ENCODE results near the gene ARL8A.
"Not testable (repeated sequence)": the region's sequence is repeated elsewhere in the genome, so short reads cannot be mapped to it uniquely, and the experiment has no call there.

The ARL8A gene

GRCh38 chr1:202159534-202160371 lies 15.2 kb upstream of the ARL8A start:
- no peak for DNase-seq (ENCODE audit: low spot score)

GRCh38 chr1:202158810-202159533 lies 14.4 kb upstream of the ARL8A start:
- no peak for FAIRE-seq
- DNase-seq (ENCODE audit: low spot score), result no peak

More at GRCh38 chr1:202159534-202160371, 15.2 kb upstream of the ARL8A start:
- no peak for FAIRE-seq

GRCh38 chr1:202157945-202158344 lies 13.4 kb upstream of the ARL8A start:
- DNase-seq (ENCODE audit: low spot score), result no peak
- no peak for FAIRE-seq

GRCh38 chr1:202156590-202156989 lies 12.1 kb upstream of the ARL8A start:
- no peak for FAIRE-seq

GRCh38 chr1:202155478-202156021 lies 11.0 kb upstream of the ARL8A start:
- FAIRE-seq (no peak), DNase-seq (ENCODE audit: low spot score) (peak; percentile 67)

More at GRCh38 chr1:202156590-202156989, 12.1 kb upstream of the ARL8A start:
- no peak for DNase-seq (ENCODE audit: low spot score)

GRCh38 chr1:202154766-202155477 lies 10.4 kb upstream of the ARL8A start:
- FAIRE-seq, result no peak
- DNase-seq (ENCODE audit: low spot score), result no peak

- no peak for FAIRE-seq
- no peak for DNase-seq (ENCODE audit: low spot score)
These were observed 9.7 kb upstream of the ARL8A start for GRCh38 chr1:202154148-202154765.

- FAIRE-seq, result no peak
These were observed 8.7 kb upstream of the ARL8A start for GRCh38 chr1:202153284-202153683.

GRCh38 chr1:202152399-202152798 lies 7.9 kb upstream of the ARL8A start:
- FAIRE-seq, result no peak

More at GRCh38 chr1:202153284-202153683, 8.7 kb upstream of the ARL8A start:
- no peak for DNase-seq (ENCODE audit: low spot score)

GRCh38 chr1:202151045-202151444 lies 6.5 kb upstream of the ARL8A start:
- DNase-seq (ENCODE audit: low spot score), result no peak
- FAIRE-seq, result no peak

More at GRCh38 chr1:202152399-202152798, 7.9 kb upstream of the ARL8A start:
- DNase-seq (ENCODE audit: low spot score), result no peak

GRCh38 chr1:202150602-202151001 lies 6.1 kb upstream of the ARL8A start:
- DNase-seq (ENCODE audit: low spot score) (no peak), FAIRE-seq (no peak)

GRCh38 chr1:202150187-202150586 lies 5.7 kb upstream of the ARL8A start:
- FAIRE-seq (no peak), DNase-seq (ENCODE audit: low spot score) (no peak)

- FAIRE-seq, result no peak
- DNase-seq (ENCODE audit: low spot score), result no peak
These were observed 5.0 kb upstream of the ARL8A start for GRCh38 chr1:202149566-202149965.

GRCh38 chr1:202148391-202148790 lies 3.9 kb upstream of the ARL8A start:
- DNase-seq (ENCODE audit: low spot score) (no peak), FAIRE-seq (no peak)

GRCh38 chr1:202146993-202147392 lies 2.5 kb upstream of the ARL8A start:
- no peak for DNase-seq (ENCODE audit: low spot score)
- FAIRE-seq, result no peak

- no peak for DNase-seq (ENCODE audit: low spot score)
These were observed 1.7 kb upstream of the ARL8A start for GRCh38 chr1:202146279-202146678.

GRCh38 chr1:202145744-202146140 lies 1.2 kb upstream of the ARL8A start:
- not testable (repeated sequence) for DNase-seq (ENCODE audit: low spot score); FAIRE-seq

More at GRCh38 chr1:202146279-202146678, 1.7 kb upstream of the ARL8A start:
- FAIRE-seq, result no peak

- FAIRE-seq (no peak), DNase-seq (ENCODE audit: low spot score) (peak; percentile 39)
These were observed 669 bp upstream of the ARL8A start for GRCh38 chr1:202145068-202145743.

GRCh38 chr1:202143768-202144401 lies 652 bp downstream of the ARL8A start:
- FAIRE-seq (no peak), DNase-seq (ENCODE audit: low spot score) (peak; percentile 46)

Measured in urothelium cell line (cell line).